T-helper 2 cell (primary cell): Measurements from ENCODE around the gene NADSYN1.

Experiments used
- DNase-seq, 5 experiments: peaks; one replicate each; pipeline versions ENCODE4 v3.0.0 to v3.0.0-alpha.2; 2012 to 2022

NADSYN1 gene

DNA sequence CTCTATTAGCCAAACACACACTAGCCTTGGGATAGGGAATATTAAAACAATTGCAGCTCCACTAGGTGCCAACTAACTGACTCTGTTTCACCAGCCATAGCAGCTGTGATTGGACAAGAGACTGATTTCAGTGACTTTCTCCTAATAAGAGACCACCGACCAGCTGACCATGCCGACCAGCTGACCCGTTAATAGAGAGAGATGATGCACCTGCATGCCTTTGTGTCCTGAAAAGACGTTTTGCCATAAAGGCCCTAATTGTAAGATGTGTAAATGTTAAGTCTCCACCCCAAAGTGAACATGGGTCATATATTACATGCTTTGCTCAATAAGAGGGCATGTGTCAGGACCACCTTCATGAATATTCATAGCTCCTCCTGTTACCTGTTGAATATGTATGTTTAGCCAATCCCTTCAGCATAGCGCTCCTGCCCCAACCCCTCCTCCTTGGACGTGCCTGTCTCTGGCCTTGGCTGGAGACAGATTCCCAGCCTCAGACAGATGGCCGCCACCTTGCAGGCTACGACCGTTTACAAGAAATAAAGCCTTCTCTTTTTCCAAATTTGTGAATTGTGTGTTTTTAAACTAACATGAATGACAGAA lies 1.3 kb upstream of the NADSYN1 start:
- peak in 1 of 5 experiments; percentile 42 for DNase-seq

DNA sequence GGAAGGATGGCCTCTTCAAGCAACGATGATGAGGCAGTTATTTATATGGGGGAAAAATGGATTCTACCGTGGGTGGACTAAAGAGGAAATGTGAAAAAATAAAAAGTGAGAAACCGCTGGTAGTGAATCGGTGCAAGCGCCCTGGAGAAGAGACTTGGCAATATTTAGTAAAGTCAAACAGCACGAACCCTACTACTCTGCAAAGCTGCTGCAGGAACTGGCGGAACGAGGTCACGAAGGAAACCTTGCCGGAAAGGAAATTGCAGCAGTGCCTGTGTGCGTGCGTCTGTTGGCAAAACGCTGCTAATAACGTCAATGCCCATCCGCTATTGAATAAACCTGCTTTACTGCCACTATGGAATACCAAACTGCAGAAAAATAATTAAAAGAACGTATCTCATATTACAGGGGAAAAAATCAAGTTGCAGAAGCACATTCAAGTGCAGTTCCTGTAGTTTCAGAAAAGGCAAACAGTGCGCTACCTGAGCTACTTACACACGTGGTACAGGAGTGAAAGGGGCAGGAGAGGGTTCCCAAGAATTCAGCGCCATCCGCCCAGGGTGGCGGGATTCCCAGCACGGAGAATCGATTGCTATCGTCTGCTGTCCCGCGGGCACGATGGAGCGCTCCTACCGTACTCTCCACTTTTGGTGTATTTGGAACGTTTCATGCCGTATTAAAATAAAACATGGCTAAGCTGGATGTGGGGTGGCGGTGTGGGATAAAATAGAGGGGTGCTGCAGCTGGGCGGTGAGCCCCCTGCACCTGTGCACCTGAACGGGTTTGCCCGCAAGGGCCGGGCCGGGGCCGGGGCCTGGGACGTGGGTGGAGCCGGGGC lies 585 bp upstream of the NADSYN1 start:
- peak in 3 of 5 experiments; percentile 49 to 92 (median 78) for DNase-seq

DNA sequence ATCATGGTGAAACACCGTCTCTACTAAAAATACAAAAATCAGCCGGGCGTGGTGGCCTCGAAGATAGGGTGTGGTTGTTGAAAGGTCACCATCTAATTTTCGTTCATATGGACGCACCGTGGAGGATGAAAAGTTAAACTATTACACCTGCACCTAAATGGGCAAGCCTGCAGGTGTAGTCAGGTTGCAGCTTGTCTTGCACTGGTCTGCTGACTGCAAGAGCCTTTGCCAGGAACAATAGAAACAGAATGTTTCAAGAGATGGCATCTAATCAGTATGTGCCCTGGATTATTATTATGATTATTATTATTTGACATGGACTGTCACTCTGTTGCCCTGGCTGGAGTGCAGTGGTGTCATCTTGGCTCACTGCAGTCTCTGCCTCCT lies 908 bp downstream of the NADSYN1 start:
- DNase-seq = no peak

DNA sequence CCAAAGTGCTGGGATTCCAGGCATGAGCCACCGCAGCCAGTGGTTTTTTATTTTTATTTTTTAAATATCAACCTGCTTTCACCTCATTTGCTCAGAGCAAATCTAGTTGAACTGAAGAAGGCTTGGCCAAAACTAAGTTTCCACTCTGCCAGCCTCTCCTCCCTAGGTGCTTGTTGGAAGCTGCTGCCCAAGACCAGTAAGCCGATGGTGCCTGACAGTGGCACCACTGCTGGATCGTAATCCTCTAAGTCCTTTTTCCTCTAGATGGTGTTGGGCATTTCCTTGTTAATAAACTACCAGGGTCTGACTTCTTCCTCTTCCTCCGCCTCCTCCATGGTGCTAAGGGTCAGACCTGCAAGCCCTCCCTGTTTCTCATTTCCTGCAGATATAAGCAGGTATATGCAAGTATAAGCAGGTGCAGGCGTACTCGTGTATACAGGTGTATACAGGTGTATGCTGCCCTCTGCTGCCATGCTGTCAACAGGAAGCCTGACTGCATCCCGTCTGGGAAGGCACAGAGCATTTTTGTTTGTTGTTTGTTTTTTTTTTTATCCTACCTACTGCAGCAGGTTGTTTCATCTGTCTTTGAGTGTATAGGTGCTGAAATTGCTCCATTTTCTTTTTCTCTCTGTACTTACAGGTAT lies 1.6 kb downstream of the NADSYN1 start:
- peak in 2 of 5 experiments; percentile 15 to 22 for DNase-seq

- DNase-seq = no peak
Observed at GRCh38 chr11:71456294-71456693, 3.3 kb downstream of the NADSYN1 start.

DNA sequence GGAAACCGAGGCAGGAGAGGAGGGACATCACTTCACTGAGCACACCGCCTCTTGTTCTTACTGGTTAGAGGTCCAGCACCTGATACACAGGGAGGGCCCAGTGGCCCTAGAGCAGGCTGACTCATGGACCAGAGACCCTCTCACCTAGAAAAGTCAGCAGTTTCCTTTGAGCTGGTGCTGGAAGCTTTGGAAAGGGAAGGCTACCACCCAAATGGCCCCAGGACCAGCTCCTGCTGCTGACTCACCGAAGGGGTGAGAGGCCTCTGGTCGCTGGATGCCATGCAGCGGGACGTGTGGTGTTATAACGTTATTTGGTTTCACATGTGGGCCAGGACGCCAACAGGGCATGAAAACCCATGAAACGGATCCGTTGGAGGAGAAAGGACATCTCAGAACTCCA lies 3.8 kb downstream of the NADSYN1 start:
- DNase-seq = no peak

GRCh38 chr11:71458146-71459070 lies 5.4 kb downstream of the NADSYN1 start:
- DNase-seq = no peak

DNA sequence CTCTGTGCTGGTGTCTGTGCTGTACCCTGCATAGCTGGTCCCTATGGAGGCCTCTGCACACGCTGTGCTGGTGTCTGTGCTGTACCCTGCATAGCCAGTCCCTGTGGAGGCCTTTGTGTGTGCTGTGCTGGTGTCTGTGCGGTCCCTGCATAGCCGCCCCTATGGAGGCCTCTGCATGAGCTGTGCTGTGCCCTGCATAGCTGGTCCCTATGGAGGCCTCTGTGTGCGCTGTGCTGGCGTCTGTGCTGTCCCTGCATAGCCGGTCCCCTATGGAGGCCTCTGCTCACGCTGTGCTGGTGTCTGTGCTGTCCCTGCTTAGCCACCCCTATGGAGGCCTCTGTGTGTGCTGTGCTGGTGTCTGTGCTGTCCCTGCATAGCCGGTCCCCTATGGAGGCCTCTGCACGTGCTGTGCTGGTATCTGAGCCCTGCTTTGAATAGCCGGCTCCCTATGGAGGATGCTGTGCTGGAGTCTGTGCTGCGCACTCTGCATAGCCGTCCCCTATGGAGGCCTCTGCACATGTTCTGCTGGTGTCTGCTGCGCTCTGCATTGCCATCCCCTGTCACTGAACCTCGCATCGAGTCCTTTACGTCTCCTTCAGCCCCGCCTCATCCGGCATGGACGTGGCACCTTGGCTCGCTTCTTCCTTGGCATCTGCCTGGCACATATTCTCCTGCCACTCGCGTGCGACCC lies 6.2 kb downstream of the NADSYN1 start:
- no peak for DNase-seq

DNA sequence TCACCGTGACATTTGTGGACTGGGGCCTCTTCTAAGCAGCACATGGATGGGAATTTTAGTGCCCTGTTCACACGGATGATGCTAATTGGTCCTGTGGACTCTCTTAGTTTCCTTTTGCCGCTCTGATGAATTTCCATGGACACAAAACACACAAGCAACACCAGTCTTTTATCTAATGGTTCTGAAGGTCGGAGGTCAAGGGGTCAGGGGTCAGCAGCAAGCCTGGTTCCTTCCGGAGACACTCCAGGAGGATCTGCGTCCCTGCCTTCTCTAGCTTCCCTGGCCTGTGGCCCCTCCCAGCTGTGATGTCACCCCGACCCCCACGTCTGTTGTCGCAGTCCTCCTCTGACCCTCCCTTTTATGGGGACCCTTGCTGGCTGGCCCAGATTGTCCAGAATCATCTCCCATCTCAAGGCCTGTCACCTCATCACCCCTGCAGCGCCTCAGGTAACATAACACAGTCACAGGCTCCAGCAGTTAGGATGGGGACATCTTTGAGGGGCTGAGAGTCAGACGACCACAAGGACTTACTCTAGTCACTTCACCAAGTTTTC lies 6.8 kb downstream of the NADSYN1 start:
- DNase-seq = no peak

DNA sequence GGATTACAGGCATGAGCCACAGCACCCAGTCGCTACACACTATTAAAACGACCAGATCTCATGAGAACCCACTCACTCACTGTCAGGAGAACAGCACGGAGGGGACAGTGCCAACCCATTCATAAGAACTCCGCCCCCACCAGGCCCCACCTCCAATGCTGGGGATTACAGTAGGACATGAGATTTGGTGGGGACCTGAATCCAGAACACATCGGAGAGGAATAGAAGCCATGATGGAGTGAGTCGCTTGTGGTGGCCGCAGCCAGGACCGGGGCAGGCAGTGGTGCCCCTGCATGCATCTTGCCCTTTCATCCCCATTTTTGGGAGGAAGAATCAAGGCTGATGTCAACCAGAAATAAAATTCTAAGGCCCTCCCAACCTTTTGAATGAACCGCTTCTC lies 8.7 kb downstream of the NADSYN1 start:
- DNase-seq = no peak

DNA sequence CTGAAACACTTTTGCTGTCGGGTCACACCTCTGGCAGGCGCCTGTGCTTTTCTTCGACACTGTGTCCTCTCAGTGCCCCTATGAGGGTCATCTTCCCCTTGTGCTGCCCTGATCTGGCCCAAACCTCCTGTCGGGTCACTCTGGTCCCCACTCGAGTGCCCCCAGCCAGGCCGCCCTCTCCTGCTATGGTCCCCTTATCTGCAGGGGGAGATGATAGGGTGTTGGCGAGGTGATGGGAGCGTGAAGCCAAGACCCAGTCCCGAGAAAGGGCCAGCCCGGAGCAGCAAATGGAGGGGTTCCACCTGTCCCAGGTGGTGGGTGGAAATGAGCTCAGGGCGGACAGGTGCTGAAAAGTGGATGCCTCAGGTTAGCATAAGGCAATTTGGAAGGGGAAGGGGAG lies 9.7 kb downstream of the NADSYN1 start:
- DNase-seq = no peak

GRCh38 chr11:71463331-71464211 lies 10.6 kb downstream of the NADSYN1 start:
- no peak for DNase-seq

GRCh38 chr11:71465054-71465453 lies 12.1 kb downstream of the NADSYN1 start:
- DNase-seq = no peak

DNA sequence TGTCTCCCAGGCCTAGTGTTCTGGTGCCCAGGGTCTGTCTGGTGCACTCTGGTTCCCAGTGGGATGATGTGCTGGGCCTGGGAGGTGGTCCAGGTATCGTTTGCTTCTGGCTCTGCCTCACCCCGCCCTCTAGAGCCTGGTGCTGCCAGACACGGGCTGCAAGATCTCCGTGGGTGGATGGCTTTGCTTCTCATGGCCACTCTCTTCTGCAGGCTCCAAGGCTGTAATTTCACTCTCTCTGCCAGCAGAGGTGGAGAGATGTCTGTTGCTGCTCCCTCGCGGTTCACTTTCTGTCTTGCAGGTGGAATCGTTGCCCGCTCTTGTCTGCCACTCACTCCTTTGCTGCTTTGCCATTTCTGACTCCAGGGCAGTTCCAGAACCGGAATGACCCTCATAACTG lies 13.4 kb downstream of the NADSYN1 start:
- DNase-seq = no peak

DNA sequence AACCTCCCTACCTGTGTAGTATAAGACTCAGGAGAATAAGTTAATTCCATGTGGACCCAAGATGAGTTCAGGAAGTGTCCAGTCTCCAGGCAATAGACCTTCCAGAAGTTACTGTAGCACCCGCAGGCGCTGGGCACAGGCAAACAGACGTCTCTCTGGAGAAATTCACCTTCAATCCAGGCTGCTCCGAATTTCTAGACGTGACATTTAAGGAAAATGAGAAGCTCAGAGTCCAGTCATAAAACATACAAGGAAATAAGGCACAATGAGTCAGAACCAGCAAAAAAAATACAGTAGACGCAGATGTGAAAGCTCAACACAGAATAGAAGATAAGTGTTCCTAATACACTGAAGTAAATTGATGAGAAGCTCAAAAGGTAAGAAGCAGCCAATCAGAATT lies 14.2 kb downstream of the NADSYN1 start:
- no peak for DNase-seq

GRCh38 chr11:71470946-71471345 lies 17.9 kb downstream of the NADSYN1 start:
- no peak for DNase-seq

GRCh38 chr11:71472357-71472885 lies 19.4 kb downstream of the NADSYN1 start:
- DNase-seq = no peak

DNA sequence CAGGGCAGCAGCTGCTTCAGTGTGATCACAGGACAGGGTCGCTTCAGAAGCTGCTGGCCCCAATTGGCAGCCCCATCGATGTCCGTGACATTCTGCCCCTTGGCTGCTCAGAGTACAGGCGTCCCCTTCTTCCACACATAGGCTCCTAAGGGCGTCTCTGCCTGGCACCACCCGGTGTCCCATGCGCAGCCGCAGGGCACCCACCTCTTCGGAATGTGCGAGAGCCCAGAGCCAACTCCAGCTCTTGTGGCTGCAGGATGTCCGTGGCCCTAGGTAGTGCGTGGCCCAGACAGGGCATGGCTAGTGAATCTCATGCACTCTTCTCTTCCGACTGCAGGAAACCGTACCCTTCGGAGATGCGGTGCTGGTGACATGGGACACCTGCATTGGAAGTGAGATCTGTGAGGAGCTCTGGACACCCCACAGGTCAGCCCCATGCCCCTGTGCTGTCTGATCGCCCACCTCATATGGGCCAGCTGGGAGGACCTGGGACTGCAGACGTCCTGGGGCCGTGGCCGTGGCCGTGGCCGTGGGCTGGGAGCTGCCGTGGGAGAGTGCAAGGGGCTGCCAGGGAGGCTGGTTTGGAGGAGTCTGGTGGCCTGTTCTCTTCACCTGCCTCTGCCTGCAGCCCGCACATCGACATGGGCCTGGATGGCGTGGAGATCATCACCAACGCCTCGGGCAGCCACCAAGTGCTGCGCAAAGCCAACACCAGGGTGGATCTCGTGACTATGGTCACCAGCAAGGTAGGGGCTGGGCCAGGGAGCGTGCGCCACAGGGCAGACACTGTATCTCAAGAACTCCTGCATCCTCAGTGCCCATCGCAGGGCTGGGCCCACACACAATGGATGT lies 20.2 kb downstream of the NADSYN1 start:
- no peak for DNase-seq

DNA sequence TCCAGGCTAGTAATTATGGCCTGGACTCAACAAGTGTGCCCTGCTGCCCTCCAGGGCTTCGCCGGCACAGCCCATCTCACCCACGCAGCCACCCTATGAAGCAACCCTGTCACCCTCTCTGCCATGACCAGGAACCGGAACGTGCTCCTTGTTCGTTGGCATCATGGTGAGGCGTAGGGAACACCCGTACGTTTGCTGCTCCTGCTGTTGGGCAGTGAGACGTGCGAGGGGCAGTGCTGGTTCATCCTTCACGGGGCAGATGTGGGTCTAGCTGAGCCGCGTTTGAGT lies 20.7 kb downstream of the NADSYN1 start:
- no peak for DNase-seq
